HCT116 (cell line): ENCODE data around the gene SLC25A6. TPM values are rescaled to one million over a fixed set of nuclear protein-coding genes. Genes with fewer than 3 reads are reported as not detected.

ENCODE experiments used
- ATAC-seq: fragments of 200-7000 bp; cut with Tn5 transposase; 2 replicates; pipeline ENCODE4 v1.9.1; 2020; ENCODE audit warnings: mild to moderate bottlenecking, moderate library complexity
- BruUV-seq: library from RNA; stranded (reverse); fragments of 400-500 nt; replicated peaks from 2 replicates; lab custom pipeline; 2021; lab: Mats Ljungman, UMichigan
- CTCF ChIA-PET: fragments of 300-600 bp; sonication (Branson Sonifier 250); formaldehyde crosslinking; loops from one replicate; lab custom pipeline; 2021; ENCODE audit warnings: antibody characterized with exemption; lab: Charles Lee
- POLR2A ChIA-PET: fragments of 300-600, 350-600 bp; sonication (Branson Sonifier 250); formaldehyde crosslinking; loops from one replicate; lab custom pipeline; 2021; ENCODE audit warnings: antibody characterized with exemption; lab: Charles Lee
- RAD21 ChIA-PET, 2 experiments: fragments of 300-600 bp; sonication (Branson Sonifier 250); formaldehyde crosslinking; loops; one replicate each; lab custom pipeline; 2023; ENCODE audit warnings: low total read pairs in 2 of 2; ENCODE audit not compliant: uncharacterized antibody in 2 of 2, unreplicated experiment in 2 of 2, low non-redundant PET in 1 of 2; lab: Charles Lee
- DNase-seq: peaks from one replicate; pipeline ENCODE4 v3.0.0-alpha.2; 2010; ENCODE audit warnings: low read depth, low spot score
- H2AFZ ChIP-seq: fragments of 200-600 bp; shearing (Covaris generic), sonication (generic); 2 replicates; pipeline ENCODE4 v1.6.1; 2017; ENCODE audit warnings: low read depth, mixed run types, mixed read lengths, antibody characterized with exemption, low read length; ENCODE audit not compliant: poor library complexity, severe bottlenecking
- H3K27ac ChIP-seq: 2 replicates; pipeline ENCODE4 v1.5.1; 2012; ENCODE audit warnings: low read depth, low read length
- H3K27me3 ChIP-seq: fragments of 200-600 bp; sonication (generic); 2 replicates; pipeline ENCODE4 v1.6.1; 2016; ENCODE audit warnings: mixed run types, low read length, mixed read lengths; ENCODE audit not compliant: insufficient read depth
- H3K36me3 ChIP-seq, 2 experiments: fragments of 200-500 bp in 1 of 2; fragments of 200-600 bp in 1 of 2; sonication (Bioruptor generic) in 1 of 2; sonication (generic) in 1 of 2; 2 replicates each; pipeline versions ENCODE4 v1.5.1 to v1.6.1; 2014 to 2016; ENCODE audit warnings: low read length in 2 of 2, inconsistent platforms in 1 of 2, mixed read lengths in 1 of 2, mixed run types in 1 of 2; ENCODE audit not compliant: insufficient read depth in 2 of 2, control insufficient read depth in 1 of 2
- H3K4me1 ChIP-seq, 2 experiments: fragments of 200-600 bp in 1 of 2; sonication (generic) in 1 of 2; 2 replicates each; pipeline versions ENCODE4 v1.5.1 to v1.6.1; 2012 to 2017; ENCODE audit warnings: low read length in 2 of 2, inconsistent platforms in 1 of 2, mild to moderate bottlenecking in 1 of 2, mixed read lengths in 1 of 2, mixed run types in 1 of 2, moderate library complexity in 1 of 2; ENCODE audit not compliant: insufficient read depth in 2 of 2, control insufficient read depth in 1 of 2
- H3K4me2 ChIP-seq: fragments of 200-600 bp; sonication (generic); 2 replicates; pipeline ENCODE4 v1.6.1; 2017; ENCODE audit warnings: mixed run types, low read length, mixed read lengths
- H3K4me3 ChIP-seq, 2 experiments: fragments of 200-600 bp in 1 of 2; sonication (generic) in 1 of 2; replicated peaks in 1 of 2; 2 replicates each; pipeline ENCODE4 v1.5.1; 2011 to 2016; ENCODE audit warnings: low read length in 2 of 2, control low read depth in 1 of 2, low read depth in 1 of 2, mild to moderate bottlenecking in 1 of 2, mixed read lengths in 1 of 2, mixed run types in 1 of 2
- H3K79me2 ChIP-seq: fragments of 200-600 bp; sonication (generic); 2 replicates; pipeline ENCODE4 v1.6.1; 2017; ENCODE audit warnings: mild to moderate bottlenecking, mixed run types, low read length, moderate library complexity, mixed read lengths; ENCODE audit not compliant: insufficient read depth
- H3K9ac ChIP-seq: fragments of 200-600 bp; sonication (generic); 2 replicates; pipeline ENCODE4 v1.6.1; 2016; ENCODE audit warnings: low read length, mixed read lengths
- H3K9me2 ChIP-seq: fragments of 200-600 bp; sonication (generic), shearing (Covaris generic); 2 replicates; pipeline ENCODE4 v1.6.1; 2017; ENCODE audit warnings: mixed run types, mild to moderate bottlenecking, moderate library complexity; ENCODE audit not compliant: insufficient read depth
- H3K9me3 ChIP-seq, 2 experiments: fragments of 200-500 bp in 1 of 2; fragments of 200-600 bp in 1 of 2; sonication (Bioruptor generic) in 1 of 2; sonication (generic) in 1 of 2; 2 replicates each; pipeline ENCODE4 v1.6.1; 2014 to 2017; ENCODE audit warnings: low read length in 2 of 2, mixed read lengths in 2 of 2, inconsistent platforms in 1 of 2, low read depth in 1 of 2, mild to moderate bottlenecking in 1 of 2, mixed run types in 1 of 2, moderate library complexity in 1 of 2; ENCODE audit not compliant: control insufficient read depth in 1 of 2, insufficient read depth in 1 of 2
- H4K20me1 ChIP-seq: fragments of 200-600 bp; sonication (generic), shearing (Covaris generic); 2 replicates; pipeline ENCODE4 v1.6.1; 2017; ENCODE audit warnings: mixed run types, mild to moderate bottlenecking, moderate library complexity; ENCODE audit not compliant: insufficient read depth
- CTCF ChIP-seq, 3 experiments: fragments of 200-600 bp in 1 of 3; sonication (generic) in 1 of 3; IDR thresholded peaks in 2 of 3; conservative IDR thresholded peaks in 1 of 3; 2 replicates each; pipeline ENCODE4 v1.5.1; 2012 to 2017; ENCODE audit warnings: low read depth in 2 of 3, low read length in 2 of 3, antibody characterized with exemption in 1 of 3, borderline replicate concordance in 1 of 3, control low read depth in 1 of 3, mild to moderate bottlenecking in 1 of 3, mixed read lengths in 1 of 3, mixed run types in 1 of 3, moderate library complexity in 1 of 3; ENCODE audit not compliant: insufficient read depth in 1 of 3
- EGR1 ChIP-seq: IDR thresholded peaks from 2 replicates; pipeline ENCODE4 v1.6.1; 2012; ENCODE audit warnings: low read depth
- ELF1 ChIP-seq: IDR thresholded peaks from 2 replicates; pipeline ENCODE4 v1.6.1; 2012; ENCODE audit warnings: low read depth, borderline replicate concordance
- EZH2 ChIP-seq: fragments of 200-600 bp; sonication (generic); IDR thresholded peaks from 2 replicates; pipeline ENCODE4 v1.6.1; 2017; ENCODE audit warnings: antibody characterized with exemption, mixed run types
- EZH2phosphoT487 ChIP-seq: fragments of 200-600 bp; IDR thresholded peaks from 2 replicates; pipeline ENCODE4 v1.6.1; 2018; ENCODE audit warnings: antibody characterized with exemption, borderline replicate concordance
- FOSL1 ChIP-seq: IDR thresholded peaks from 2 replicates; pipeline ENCODE4 v1.6.1; 2012; ENCODE audit warnings: low read depth
- MAX ChIP-seq: IDR thresholded peaks from 2 replicates; pipeline ENCODE4 v1.6.1; 2012
- POLR2A ChIP-seq: IDR thresholded peaks from 2 replicates; pipeline ENCODE4 v1.7.0; 2011; ENCODE audit warnings: borderline replicate concordance; ENCODE audit not compliant: insufficient read depth, insufficient read length; ENCODE audit errors: extremely low read depth
- POLR2AphosphoS5 ChIP-seq: IDR thresholded peaks from 2 replicates; pipeline ENCODE4 v1.6.1; 2011; ENCODE audit warnings: mild to moderate bottlenecking, low read depth, low read length, moderate library complexity
- SRF ChIP-seq: IDR thresholded peaks from 2 replicates; pipeline ENCODE4 v1.6.1; 2012; ENCODE audit warnings: low read depth
- YY1 ChIP-seq: IDR thresholded peaks from 2 replicates; pipeline ENCODE4 v1.6.1; 2011; ENCODE audit warnings: low read length, low read depth, moderate library complexity, mild to moderate bottlenecking; ENCODE audit not compliant: insufficient replicate concordance; ENCODE audit errors: extremely low read depth
- ZBTB33 ChIP-seq: IDR thresholded peaks from 2 replicates; pipeline ENCODE4 v1.6.1; 2011; ENCODE audit warnings: mild to moderate bottlenecking, low read length, moderate library complexity; ENCODE audit not compliant: insufficient replicate concordance; ENCODE audit errors: extremely low read depth
- ZNF274 ChIP-seq: fragments of 200-500 bp; sonication (Bioruptor generic); IDR thresholded peaks from 2 replicates; pipeline ENCODE4 v1.6.1; 2014; ENCODE audit warnings: mild to moderate bottlenecking, low read depth, low read length, inconsistent platforms
- intact Hi-C: fragments of 100-400 bp; cut with micrococcal nuclease; formaldehyde crosslinking; loops from 2 replicates; pipeline ENCODE4 v1.10.0; 2022
- total RNA-seq: library from RNA; stranded (reverse); gene quantifications from one replicate; pipeline ENCODE4 v1.2.1, GENCODE V29; 2021; ENCODE audit not compliant: unreplicated experiment

Gene SLC25A6
- total RNA-seq, 1 experiment from 2014 or later = 398 TPM

GRCh38 chrX:1386338-1387127 lies 5.4 kb downstream of the SLC25A6 start:
- Histone ChIP-seq H3K9ac (no peak overlapping the region), H3K4me2 (no peak overlapping the region), H3K4me1 (peaks cover 5 to 50% of the 10 kb centered on the region in 2 experiments; a peak in 3 of 4 replicates), H2AFZ (no peak overlapping the region), H3K9me2 (no peaks in the 10 kb centered on the region), H4K20me1 (peaks cover 4% of the 10 kb centered on the region; the same call in 1 of the 2 replicates), H3K4me3 (no peak overlapping the region), H3K27me3 (no peaks in the 10 kb centered on the region), H3K79me2 (peaks cover 50% of the 10 kb centered on the region), H3K36me3 (peaks cover 8 to 53% of the 10 kb centered on the region in 2 experiments), H3K9me3 (no peaks in the 10 kb centered on the region), H3K27ac (no peak overlapping the region)
- ChIA-PET RAD21 (no interaction called here), CTCF (no interaction called here), POLR2A (no interaction called here)
- no TSS peak for BruUV-seq
- DNase-seq = no peak
- ATAC-seq = no peak
- intact Hi-C loops = no loop called here
- TF ChIP-seq CTCF (IDR thresholded peaks at IDR 0.05 in 2 of 3, conservative IDR thresholded peaks at IDR 0.05 in 1 of 3; ENCODE audit: borderline replicate concordance in 1 of 3, insufficient read depth in 1 of 3, low read depth in 2 of 3, low read length in 2 of 3) = no peak
- TF ChIP-seq EZH2phosphoT487 = no peak
- no peak for TF ChIP-seq MAX
- no peak for TF ChIP-seq EZH2
- TF ChIP-seq YY1 = no peak
- TF ChIP-seq SRF = no peak
- TF ChIP-seq POLR2AphosphoS5 = no peak
- TF ChIP-seq ZNF274 = no peak
- no peak for TF ChIP-seq FOSL1
- TF ChIP-seq EGR1 = no peak
- TF ChIP-seq ELF1 = no peak
- TF ChIP-seq POLR2A = no peak
- no peak for TF ChIP-seq ZBTB33
